Upper lobe of left lung (tissue), 6 donors: ENCODE measurements around the gene AHSG. TPM values are rescaled to one million over a fixed set of nuclear protein-coding genes. Genes with fewer than 3 reads are reported as not detected.
"Not testable (repeated sequence)": the region's sequence is repeated elsewhere in the genome, so short reads cannot be mapped to it uniquely, and the experiment has no call there.

Source experiments
- ATAC-seq, 2 donors: fragments of 200-7000 bp; cut with Tn5 transposase; one replicate each; pipeline ENCODE4 v1.9.1; 2022; ENCODE audit warnings: mild to moderate bottlenecking in 2 of 2, moderate library complexity in 2 of 2; ENCODE audit not compliant: low FRiP score in 2 of 2
- DNase-seq, 2 donors: peaks; one replicate each; pipeline ENCODE4 v3.0.0-alpha.2; 2019 to 2020
- H3K27ac ChIP-seq, 4 donors: fragments of 200-600 bp; sonication (generic); one replicate each; pipeline ENCODE4 v1.5.1; 2016 to 2019
- H3K27me3 ChIP-seq, 4 donors: fragments of 200-600 bp; sonication (generic); one replicate each; pipeline ENCODE4 v1.5.1; 2017 to 2019
- H3K36me3 ChIP-seq, 4 donors: fragments of 200-600 bp; sonication (generic); one replicate each; pipeline ENCODE4 v1.5.1; 2016 to 2019
- H3K4me1 ChIP-seq, 4 donors: fragments of 200-600 bp; sonication (generic); one replicate each; pipeline ENCODE4 v1.5.1; 2018 to 2019
- H3K4me3 ChIP-seq, 4 donors: fragments of 200-600 bp; sonication (generic); one replicate each; pipeline ENCODE4 v1.5.1; 2017 to 2019; ENCODE audit warnings: mild to moderate bottlenecking in 2 of 4, moderate library complexity in 1 of 4
- H3K9me3 ChIP-seq, 4 donors: fragments of 200-600 bp; sonication (generic); one replicate each; pipeline ENCODE4 v1.5.1; 2018 to 2019
- EP300 ChIP-seq, 4 donors: sonication (generic); formaldehyde crosslinking; IDR thresholded peaks; one replicate each; pipeline ENCODE4 v1.5.1; 2017; ENCODE audit warnings: antibody characterized with exemption in 4 of 4, control low read depth in 2 of 4
- POLR2A ChIP-seq, 4 donors: fragments of 450-650 bp; IDR thresholded peaks; one replicate each; pipeline ENCODE4 v1.5.1; 2016 to 2017; ENCODE audit warnings: antibody characterized with exemption in 4 of 4, mild to moderate bottlenecking in 2 of 4
- POLR2AphosphoS5 ChIP-seq, 2 donors: sonication (generic); formaldehyde crosslinking; IDR thresholded peaks; one replicate each; pipeline ENCODE4 v1.5.1; 2017; ENCODE audit warnings: antibody characterized with exemption in 2 of 2
- WGBS, 2 donors: methylation state at CpG; one replicate each; pipeline ENCODE4 v1.1.5; 2017 to 2018; 5-methylcytosine and 5-hydroxymethylcytosine counted together
- total RNA-seq, 6 donors: library from RNA; depleted of rRNA in 4 of 6; stranded (reverse); fragments of >200 nt in 4 of 6; gene quantifications; one replicate each; pipeline versions ENCODE4 v1.1.0 to v1.2.1, GENCODE V29; 2016 to 2021
- TF ChIP-seq, protein P1 (sequence below), 6 experiments: fragments of 450-650 bp in 4 of 6; fragments of 200-600 bp in 2 of 6; sonication (generic) in 2 of 6; IDR thresholded peaks; one replicate each; pipeline ENCODE4 v1.5.1; 2016 to 2019; ENCODE audit warnings: antibody characterized with exemption in 6 of 6
- donor health status: DM: no; HTN: no; CAD: no; lungs with moderate emphysema.
- donor health status: DM: no; HTN: yes; CAD: no; lungs with severe emphysema.

AHSG gene
- total RNA-seq, 6 donors from 2014 or later: 1.1 to 1.5 TPM; not detected in 4

DNA sequence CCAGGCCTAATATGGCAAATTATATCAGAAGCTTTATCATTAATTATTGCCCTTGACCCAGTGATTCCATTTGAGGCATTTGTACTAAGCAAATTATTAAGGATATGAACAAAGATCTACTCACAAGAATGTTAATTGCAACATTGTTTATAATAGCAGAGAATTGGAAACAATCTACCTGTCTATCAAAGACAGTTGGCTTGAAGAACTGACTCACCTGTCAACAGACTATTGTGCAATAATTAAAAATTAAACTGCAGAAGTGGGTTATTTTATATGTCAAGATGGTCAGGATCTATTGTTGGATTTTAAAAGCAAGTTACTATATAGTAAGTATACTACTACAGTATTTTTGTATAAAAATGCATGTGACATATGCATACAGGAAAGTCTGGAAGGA is 20.6 kb downstream of the AHSG start:
- Histone ChIP-seq H3K9me3 (no peaks in the 10 kb centered on the region), H3K4me1 (no peaks in the 10 kb centered on the region), H3K36me3 (no peaks in the 10 kb centered on the region), H3K27me3 (no peaks in the 10 kb centered on the region), H3K4me3 (no peak overlapping the region), H3K27ac (no peak overlapping the region)
- DNase-seq: no peak
- no peak for ATAC-seq
- TF ChIP-seq POLR2A (IDR thresholded peaks at IDR 0.05) (no peak), POLR2AphosphoS5 (IDR thresholded peaks at IDR 0.05) (no peak), EP300 (IDR thresholded peaks at IDR 0.05) (no peak)
- TF ChIP-seq, protein P1, sequence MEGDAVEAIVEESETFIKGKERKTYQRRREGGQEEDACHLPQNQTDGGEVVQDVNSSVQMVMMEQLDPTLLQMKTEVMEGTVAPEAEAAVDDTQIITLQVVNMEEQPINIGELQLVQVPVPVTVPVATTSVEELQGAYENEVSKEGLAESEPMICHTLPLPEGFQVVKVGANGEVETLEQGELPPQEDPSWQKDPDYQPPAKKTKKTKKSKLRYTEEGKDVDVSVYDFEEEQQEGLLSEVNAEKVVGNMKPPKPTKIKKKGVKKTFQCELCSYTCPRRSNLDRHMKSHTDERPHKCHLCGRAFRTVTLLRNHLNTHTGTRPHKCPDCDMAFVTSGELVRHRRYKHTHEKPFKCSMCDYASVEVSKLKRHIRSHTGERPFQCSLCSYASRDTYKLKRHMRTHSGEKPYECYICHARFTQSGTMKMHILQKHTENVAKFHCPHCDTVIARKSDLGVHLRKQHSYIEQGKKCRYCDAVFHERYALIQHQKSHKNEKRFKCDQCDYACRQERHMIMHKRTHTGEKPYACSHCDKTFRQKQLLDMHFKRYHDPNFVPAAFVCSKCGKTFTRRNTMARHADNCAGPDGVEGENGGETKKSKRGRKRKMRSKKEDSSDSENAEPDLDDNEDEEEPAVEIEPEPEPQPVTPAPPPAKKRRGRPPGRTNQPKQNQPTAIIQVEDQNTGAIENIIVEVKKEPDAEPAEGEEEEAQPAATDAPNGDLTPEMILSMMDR (IDR thresholded peaks at IDR 0.05): no peak

DNA sequence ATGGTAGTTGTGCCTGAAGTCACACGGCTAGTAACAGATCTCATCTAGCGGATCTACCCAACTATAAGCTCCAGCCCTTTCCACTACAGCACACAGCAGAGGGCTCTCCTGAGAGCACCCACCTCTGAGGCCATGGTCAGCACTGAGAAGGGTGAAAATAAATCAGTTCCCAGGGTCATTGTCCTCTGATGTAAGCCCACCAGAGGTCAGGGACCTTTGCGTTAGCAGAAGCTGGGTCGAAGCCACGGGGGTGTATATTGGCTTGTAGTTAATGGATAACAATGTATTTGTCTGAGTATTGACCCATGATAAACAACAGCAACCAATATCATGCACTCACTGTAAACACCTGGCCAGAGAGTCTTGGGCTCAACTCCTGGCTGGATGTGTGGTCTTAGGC is 21.3 kb downstream of the AHSG start:
- not testable (repeated sequence) for H3K27me3 ChIP-seq, DNase-seq, ATAC-seq, H3K27ac ChIP-seq, H3K4me3 ChIP-seq, H3K4me1 ChIP-seq, H3K36me3 ChIP-seq, H3K9me3 ChIP-seq
- WGBS, 2 donors: 89 to 92% methylated on average over 5 of the region's 5 CpGs

DNA sequence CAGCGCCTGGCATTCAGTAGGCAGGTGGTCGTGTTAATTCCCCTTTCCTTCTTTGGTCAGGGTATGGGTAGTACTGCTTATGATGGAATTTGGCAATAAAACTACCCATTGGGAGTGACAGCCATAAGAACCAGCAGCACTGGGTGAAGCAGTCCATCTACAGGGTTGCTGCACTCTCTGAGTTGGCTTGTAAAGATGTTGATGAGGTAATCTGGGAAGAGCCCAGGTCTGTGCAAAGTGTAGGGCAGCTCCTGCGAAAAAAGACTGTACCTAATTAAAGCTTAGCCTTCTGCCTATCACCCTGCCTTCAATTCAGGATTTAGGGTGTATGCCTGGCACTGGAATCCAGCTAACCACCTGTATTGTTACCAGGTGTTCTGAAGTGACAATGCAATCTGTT is 22.7 kb downstream of the AHSG start:
- Histone ChIP-seq H3K4me3 (no peak overlapping the region), H3K4me1 (peaks cover 0 to 5% (median 2%) of the 10 kb centered on the region in 4 donors), H3K27me3 (no peaks in the 10 kb centered on the region), H3K27ac (no peak overlapping the region), H3K9me3 (no peaks in the 10 kb centered on the region), H3K36me3 (no peaks in the 10 kb centered on the region)
- TF ChIP-seq, protein P1 (IDR thresholded peaks at IDR 0.05): no peak
- TF ChIP-seq POLR2A (IDR thresholded peaks at IDR 0.05): no peak
- WGBS, 2 donors: 84 to 89% methylated on average over 3 of the region's 3 CpGs
- ATAC-seq: no peak
- DNase-seq: no peak

DNA sequence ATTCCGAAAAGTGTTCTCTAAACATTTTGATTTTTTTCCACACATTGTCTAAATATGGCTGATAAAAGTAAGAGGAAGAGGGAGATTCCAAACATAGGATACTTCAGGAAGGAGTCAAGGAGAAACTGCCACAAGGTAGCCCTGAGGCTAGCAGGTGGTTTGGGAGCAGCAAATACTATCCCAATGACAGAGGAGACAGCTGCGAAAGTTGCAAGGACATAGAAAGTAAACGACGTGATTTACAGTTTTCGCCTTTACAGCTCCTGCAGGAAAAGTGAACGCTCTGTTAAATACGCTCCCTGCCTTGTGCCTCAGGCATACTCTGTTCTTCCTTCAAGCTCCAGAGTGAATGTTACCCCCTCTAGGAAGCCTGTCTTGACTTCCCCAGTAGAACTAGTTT is 23.7 kb downstream of the AHSG start:
- H3K4me3 ChIP-seq: no peak overlapping the region
- WGBS, 2 donors: 84 to 91% methylated on average over 7 of the region's 7 CpGs
- H3K4me1 ChIP-seq: peaks cover 0 to 14% (median 3%) of the 10 kb centered on the region in 4 donors
- no peaks in the 10 kb centered on the region for H3K27me3 ChIP-seq
- DNase-seq: no peak
- H3K27ac ChIP-seq: no peak overlapping the region
- TF ChIP-seq, protein P1 (IDR thresholded peaks at IDR 0.05): no peak
- no peak for TF ChIP-seq POLR2A (IDR thresholded peaks at IDR 0.05)
- no peak for TF ChIP-seq POLR2AphosphoS5 (IDR thresholded peaks at IDR 0.05)
- no peak for TF ChIP-seq EP300 (IDR thresholded peaks at IDR 0.05)
- no peak for ATAC-seq
- H3K9me3 ChIP-seq: no peaks in the 10 kb centered on the region
- no peaks in the 10 kb centered on the region for H3K36me3 ChIP-seq

DNA sequence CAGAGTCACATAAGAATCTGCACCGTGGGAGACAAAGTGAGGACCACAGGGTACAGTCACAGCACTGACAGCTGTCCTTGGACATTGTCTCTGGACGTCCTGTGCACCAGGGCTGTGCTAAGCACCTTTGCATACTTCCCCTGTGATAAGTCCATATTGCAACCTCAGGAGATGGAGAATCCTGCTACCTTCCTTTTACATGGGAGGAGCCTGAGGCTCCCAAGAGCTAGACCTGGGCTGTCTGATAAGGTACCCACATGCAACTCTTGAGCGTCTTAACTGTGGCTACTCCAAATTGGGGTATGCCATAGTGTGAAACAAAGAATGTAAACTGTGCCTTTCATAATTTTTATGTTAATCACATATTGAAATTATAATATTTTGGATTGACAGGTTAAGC is 24.8 kb downstream of the AHSG start:
- 70 to 74% methylated on average over 3 of the region's 3 CpGs for WGBS, 2 donors
- H3K4me3 ChIP-seq: no peak overlapping the region
- H3K27ac ChIP-seq: no peak overlapping the region
- TF ChIP-seq, protein P1 (IDR thresholded peaks at IDR 0.05): no peak
- TF ChIP-seq POLR2A (IDR thresholded peaks at IDR 0.05) (no peak), POLR2AphosphoS5 (IDR thresholded peaks at IDR 0.05) (no peak), EP300 (IDR thresholded peaks at IDR 0.05) (no peak)
- H3K36me3 ChIP-seq: no peaks in the 10 kb centered on the region
- no peaks in the 10 kb centered on the region for H3K27me3 ChIP-seq
- ATAC-seq: no peak
- H3K9me3 ChIP-seq: no peaks in the 10 kb centered on the region
- H3K4me1 ChIP-seq: peaks cover 0 to 14% (median 3%) of the 10 kb centered on the region in 4 donors
- no peak for DNase-seq
